ENCODE measurements around the gene SPATS2. TPM values are rescaled to one million over a fixed set of nuclear protein-coding genes. Genes with fewer than 3 reads are reported as not detected.

Gene SPATS2
- total and polyA plus RNA-seq, 2 donors (not counting 3 experiments of a cell fraction or from before 2014, with no cell fraction given): 55.8 to 66.5 TPM

GRCh38 chr12:49348781-49349180, 18.5 kb upstream of the SPATS2 start:
- Histone ChIP-seq H3K27ac (ENCODE audit: insufficient read depth, low read depth, low read length) (no peak overlapping the region), H3K79me2 (ENCODE audit: control insufficient read depth, insufficient read depth, low read length) (no peaks in the 10 kb centered on the region), H3K27me3 (ENCODE audit: control insufficient read depth in 2 of 2, insufficient read depth in 2 of 2, low read length in 2 of 2) (peaks cover 23 to 31% of the 10 kb centered on the region in 2 experiments), H2AFZ (ENCODE audit: low read depth, low read length) (no peak overlapping the region), H3K9ac (replicated peaks; ENCODE audit: extremely low read depth, insufficient read depth, low read length) (no peak overlapping the region), H3K36me3 (ENCODE audit: control insufficient read depth in 2 of 2, extremely low read depth in 1 of 2, insufficient read depth in 2 of 2, low read length in 2 of 2) (no peaks in the 10 kb centered on the region), H3K9me3 (replicated peaks; ENCODE audit: control insufficient read depth, insufficient read depth, low read length) (no peaks in the 10 kb centered on the region), H3K4me2 (ENCODE audit: insufficient read depth, low read length) (no peak overlapping the region), H4K20me1 (replicated peaks; ENCODE audit: control insufficient read depth, extremely low read depth, insufficient read depth, low read length) (no peaks in the 10 kb centered on the region), H3K9me1 (replicated peaks; ENCODE audit: control insufficient read depth, extremely low read depth, insufficient read depth, low read length) (no peaks in the 10 kb centered on the region), H3K4me1 (ENCODE audit: control insufficient read depth, extremely low read depth, insufficient read depth, low read length) (peaks cover 28% of the 10 kb centered on the region), H3K4me3 (replicated peaks in 1 of 3; ENCODE audit: insufficient read depth in 1 of 3, low read depth in 1 of 3, low read length in 3 of 3) (no peak overlapping the region)
- no TSS peak for BruUV-seq (replicated peaks)
- intact Hi-C loops (cut with micrococcal nuclease) (loop anchor here (10.0 kb wide), 1 partner anchor 396 kb away; the partner anchor contains the start of gene TMBIM6), dilution Hi-C loops (cut with MboI; ENCODE audit: extremely low pct_ligation_motif_present, low sequenced_read_pairs) (no loop called here)
- FAIRE-seq: no peak
- ChIA-PET CTCF (interaction anchor here (1.3 to 8.0 kb wide), 8 partner anchors 11 to 270 kb away, joined by 4 to 280 read pairs (median 38); partner anchors contain the start of genes C1QL4 and PRPH), POLR2A (no interaction called here)
- TF ChIP-seq POLR2AphosphoS5 (IDR thresholded peaks at IDR 0.05; ENCODE audit: insufficient read depth, low read depth, low read length) (no peak), JUN (IDR thresholded peaks at IDR 0.05; ENCODE audit: borderline replicate concordance, insufficient read depth, insufficient read length, low read depth) (no peak), CTCF (IDR thresholded peaks at IDR 0.05; ENCODE audit: extremely low read depth in 1 of 2, insufficient read depth in 1 of 2, low read depth in 1 of 2, low read length in 2 of 2) (no peak), FOS (IDR thresholded peaks at IDR 0.05; ENCODE audit: borderline replicate concordance, insufficient read depth, low read length) (no peak), MYC (IDR thresholded peaks at IDR 0.05; ENCODE audit: low read depth, low read length) (no peak), GATA2 (IDR thresholded peaks at IDR 0.05; ENCODE audit: insufficient read depth, insufficient read length, low read depth, low read length) (no peak), MAX (IDR thresholded peaks at IDR 0.05; ENCODE audit: insufficient read depth, insufficient read length) (no peak), POLR2A (IDR thresholded peaks at IDR 0.05; ENCODE audit: low read depth, low read length) (no peak), EZH2 (IDR thresholded peaks at IDR 0.05; ENCODE audit: borderline replicate concordance, low read depth, low read length, severe bottlenecking) (no peak)
- DNase-seq (ENCODE audit: low read depth, low spot score): no peak

Measured in endothelial cell of umbilical vein (primary cell).